ENCODE results near the gene BMP7.

BMP7 gene

GRCh38 chr20:57118964-57119363, 147.5 kb downstream of the BMP7 start:
- no peak for DNase-seq
